ENCODE results near the gene KCNN4. TPM values are rescaled to one million over a fixed set of nuclear protein-coding genes. Genes with fewer than 3 reads are reported as not detected.

KCNN4 gene
- total RNA-seq, 2 donors from 2014 or later = not detected

DNA sequence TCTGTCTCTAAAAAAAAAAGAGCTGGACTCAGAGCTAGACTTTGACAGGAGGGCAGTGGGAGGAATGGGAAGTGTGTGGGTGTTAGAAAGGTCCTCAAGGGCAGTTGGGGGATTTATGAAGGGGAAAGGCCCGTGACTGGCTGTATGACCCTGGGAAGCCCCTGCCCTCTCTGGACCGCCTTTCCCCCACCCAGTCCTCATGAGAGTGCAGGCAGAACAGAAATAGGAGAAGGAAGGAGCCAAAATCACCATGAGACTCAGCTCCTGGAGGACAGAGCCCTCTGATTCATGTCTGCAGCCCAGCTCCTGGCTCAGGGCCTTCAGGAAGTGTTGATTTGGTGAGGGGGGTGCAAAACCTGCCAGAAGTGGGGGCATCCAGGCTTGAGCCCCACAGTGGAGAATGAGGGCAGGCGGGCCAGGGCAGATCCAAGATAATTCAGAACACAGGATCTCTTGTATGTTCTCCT, 17.3 kb downstream of the KCNN4 start:
- Histone ChIP-seq H3K4me3 (ENCODE audit: low read length) (no peak overlapping the region), H3K36me3 (ENCODE audit: control insufficient read depth, insufficient read depth, low read length) (no peaks in the 10 kb centered on the region), H3K9ac (ENCODE audit: extremely low read depth, low read length, poor library complexity, severe bottlenecking) (no peak overlapping the region), H3K9me3 (ENCODE audit: control insufficient read depth, low read length) (no peaks in the 10 kb centered on the region), H3K4me1 (ENCODE audit: control insufficient read depth, insufficient read depth, low read length) (no peaks in the 10 kb centered on the region), H3K27ac (ENCODE audit: low read depth, low read length) (no peak overlapping the region), H3K27me3 (ENCODE audit: control insufficient read depth, insufficient read depth, low read length, poor library complexity, severe bottlenecking) (no peaks in the 10 kb centered on the region)
- Mint-ChIP-seq H3K27ac (no peak overlapping the region), H3K9me3 (no peaks in the 10 kb centered on the region), H3K36me3 (ENCODE audit: low read depth) (no peaks in the 10 kb centered on the region), H3K4me1 (peaks cover 6% of the 10 kb centered on the region), H3K4me3 (no peak overlapping the region), H3K27me3 (ENCODE audit: insufficient read depth) (peaks cover 7% of the 10 kb centered on the region)
- no peak for DNase-seq
- TF ChIP-seq, protein P1, sequence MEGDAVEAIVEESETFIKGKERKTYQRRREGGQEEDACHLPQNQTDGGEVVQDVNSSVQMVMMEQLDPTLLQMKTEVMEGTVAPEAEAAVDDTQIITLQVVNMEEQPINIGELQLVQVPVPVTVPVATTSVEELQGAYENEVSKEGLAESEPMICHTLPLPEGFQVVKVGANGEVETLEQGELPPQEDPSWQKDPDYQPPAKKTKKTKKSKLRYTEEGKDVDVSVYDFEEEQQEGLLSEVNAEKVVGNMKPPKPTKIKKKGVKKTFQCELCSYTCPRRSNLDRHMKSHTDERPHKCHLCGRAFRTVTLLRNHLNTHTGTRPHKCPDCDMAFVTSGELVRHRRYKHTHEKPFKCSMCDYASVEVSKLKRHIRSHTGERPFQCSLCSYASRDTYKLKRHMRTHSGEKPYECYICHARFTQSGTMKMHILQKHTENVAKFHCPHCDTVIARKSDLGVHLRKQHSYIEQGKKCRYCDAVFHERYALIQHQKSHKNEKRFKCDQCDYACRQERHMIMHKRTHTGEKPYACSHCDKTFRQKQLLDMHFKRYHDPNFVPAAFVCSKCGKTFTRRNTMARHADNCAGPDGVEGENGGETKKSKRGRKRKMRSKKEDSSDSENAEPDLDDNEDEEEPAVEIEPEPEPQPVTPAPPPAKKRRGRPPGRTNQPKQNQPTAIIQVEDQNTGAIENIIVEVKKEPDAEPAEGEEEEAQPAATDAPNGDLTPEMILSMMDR (conservative IDR thresholded peaks at IDR 0.05) = no peak
- 86 to 100% methylated on average over 3 of the region's 3 CpGs for WGBS, 2 experiments (ENCODE audit: insufficient coverage in 1 of 2, insufficient read length in 1 of 2)

DNA sequence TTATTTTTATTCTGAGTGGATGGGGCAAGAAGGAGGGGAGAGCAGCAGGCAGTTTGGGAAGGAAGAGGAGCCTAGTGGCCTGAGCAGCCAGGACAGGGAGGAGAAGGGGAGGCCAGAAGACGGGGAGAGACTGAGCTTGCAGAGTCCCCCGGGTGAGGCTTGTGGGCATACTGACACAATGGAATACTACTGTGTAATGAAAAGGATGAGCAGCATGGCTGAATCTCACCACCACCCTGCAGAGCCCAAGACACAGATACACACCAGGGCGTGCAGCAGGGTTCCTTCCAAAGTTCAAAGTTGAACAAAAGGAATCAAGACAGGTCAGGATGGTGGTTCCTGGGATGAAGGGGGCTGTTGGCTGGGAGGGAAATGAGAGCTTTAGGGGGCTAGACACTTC, 18.0 kb downstream of the KCNN4 start:
- no peaks in the 10 kb centered on the region for H3K9me3 ChIP-seq (ENCODE audit: control insufficient read depth, low read length)
- no peaks in the 10 kb centered on the region for H3K36me3 Mint-ChIP-seq (ENCODE audit: low read depth)
- no peaks in the 10 kb centered on the region for H3K4me1 ChIP-seq (ENCODE audit: control insufficient read depth, insufficient read depth, low read length)
- no peaks in the 10 kb centered on the region for H3K36me3 ChIP-seq (ENCODE audit: control insufficient read depth, insufficient read depth, low read length)
- H3K4me3 ChIP-seq (ENCODE audit: low read length) = no peak overlapping the region
- H3K4me3 Mint-ChIP-seq = no peak overlapping the region
- H3K27me3 ChIP-seq (ENCODE audit: control insufficient read depth, insufficient read depth, low read length, poor library complexity, severe bottlenecking) = no peaks in the 10 kb centered on the region
- no peak overlapping the region for H3K9ac ChIP-seq (ENCODE audit: extremely low read depth, low read length, poor library complexity, severe bottlenecking)
- H3K4me1 Mint-ChIP-seq = peaks cover 6% of the 10 kb centered on the region
- 96 to 100% methylated on average over 2 to 3 of the region's 3 CpGs for WGBS, 2 experiments (ENCODE audit: insufficient coverage in 1 of 2, insufficient read length in 1 of 2)
- H3K9me3 Mint-ChIP-seq = no peaks in the 10 kb centered on the region
- TF ChIP-seq, protein P1 (conservative IDR thresholded peaks at IDR 0.05) = no peak
- H3K27me3 Mint-ChIP-seq (ENCODE audit: insufficient read depth) = peaks cover 3% of the 10 kb centered on the region
- H3K27ac Mint-ChIP-seq = no peak overlapping the region
- no peak overlapping the region for H3K27ac ChIP-seq (ENCODE audit: low read depth, low read length)
- no peak for DNase-seq

DNA sequence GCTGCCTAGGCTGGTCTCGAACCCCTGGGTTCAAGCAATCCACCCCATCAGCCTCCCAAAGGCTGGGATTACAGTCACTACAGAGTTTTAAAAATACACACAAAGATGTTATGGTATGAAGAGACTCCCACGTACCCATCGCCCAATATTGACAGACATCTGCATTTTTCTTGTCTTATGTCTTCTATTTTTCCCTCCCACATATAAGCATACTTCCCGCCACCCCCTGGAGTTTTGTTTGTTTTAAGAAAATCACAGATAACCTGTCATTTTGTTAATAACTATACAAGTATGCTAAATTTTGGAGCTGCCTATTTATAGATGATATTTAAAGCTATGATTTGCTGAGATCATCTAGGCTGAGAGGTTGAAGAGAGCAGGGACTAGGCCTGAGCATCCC, 19.8 kb downstream of the KCNN4 start:
- TF ChIP-seq, protein P1 (conservative IDR thresholded peaks at IDR 0.05) = no peak
- Histone ChIP-seq H3K27ac (ENCODE audit: low read depth, low read length) (no peak overlapping the region), H3K9me3 (ENCODE audit: control insufficient read depth, low read length) (no peaks in the 10 kb centered on the region), H3K36me3 (ENCODE audit: control insufficient read depth, insufficient read depth, low read length) (peaks cover 5% of the 10 kb centered on the region), H3K4me3 (ENCODE audit: low read length) (no peak overlapping the region), H3K27me3 (ENCODE audit: control insufficient read depth, insufficient read depth, low read length, poor library complexity, severe bottlenecking) (no peaks in the 10 kb centered on the region), H3K4me1 (ENCODE audit: control insufficient read depth, insufficient read depth, low read length) (no peaks in the 10 kb centered on the region), H3K9ac (ENCODE audit: extremely low read depth, low read length, poor library complexity, severe bottlenecking) (no peak overlapping the region)
- Mint-ChIP-seq H3K36me3 (ENCODE audit: low read depth) (peaks cover 4% of the 10 kb centered on the region), H3K9me3 (no peaks in the 10 kb centered on the region), H3K27ac (no peak overlapping the region), H3K4me3 (no peak overlapping the region), H3K4me1 (peaks cover 6% of the 10 kb centered on the region), H3K27me3 (ENCODE audit: insufficient read depth) (peaks cover 3% of the 10 kb centered on the region)
- DNase-seq = no peak
- 80 to 81% methylated on average over 2 to 4 of the region's 4 CpGs for WGBS, 2 experiments (ENCODE audit: insufficient coverage in 1 of 2, insufficient read length in 1 of 2)
